ENCODE data around the gene HRH2.

Gene HRH2

DNA sequence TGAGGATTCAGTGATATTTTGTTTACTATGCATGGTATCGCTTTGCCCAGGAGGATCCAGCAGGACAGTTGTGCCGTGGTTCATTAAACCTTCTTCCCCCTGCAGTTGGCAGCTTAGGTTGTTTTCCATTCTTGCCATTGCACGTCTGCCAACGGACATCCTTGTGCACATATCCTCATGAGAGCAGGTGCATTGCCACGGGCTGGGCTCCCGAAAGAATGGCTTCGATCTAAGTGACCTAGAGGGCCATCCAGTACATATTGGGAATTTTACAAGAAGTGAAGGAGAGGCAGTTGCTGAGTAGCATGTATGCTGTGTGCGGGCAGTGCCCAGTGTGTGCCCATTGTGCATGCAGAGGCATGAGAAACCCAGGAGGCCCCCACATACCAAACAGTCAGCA lies 22.1 kb downstream of the HRH2 start:
- no peak for DNase-seq (ENCODE audit: low read depth in 1 of 2, low spot score in 1 of 2)
- Histone ChIP-seq H3K27me3 (ENCODE audit: insufficient read depth, poor library complexity, severe bottlenecking) (no peaks in the 10 kb centered on the region), H3K4me3 (replicated peaks; ENCODE audit: insufficient read depth, low read length) (no peak overlapping the region), H3K27ac (replicated peaks) (no peak overlapping the region)
- TF ChIP-seq SPI1 (IDR thresholded peaks at IDR 0.05; ENCODE audit: borderline replicate concordance, low read depth) (no peak), POLR2AphosphoS5 (IDR thresholded peaks at IDR 0.05; ENCODE audit: low read depth) (no peak), GABPA (IDR thresholded peaks at IDR 0.05; ENCODE audit: low read depth) (no peak)
- TF ChIP-seq, protein P1, sequence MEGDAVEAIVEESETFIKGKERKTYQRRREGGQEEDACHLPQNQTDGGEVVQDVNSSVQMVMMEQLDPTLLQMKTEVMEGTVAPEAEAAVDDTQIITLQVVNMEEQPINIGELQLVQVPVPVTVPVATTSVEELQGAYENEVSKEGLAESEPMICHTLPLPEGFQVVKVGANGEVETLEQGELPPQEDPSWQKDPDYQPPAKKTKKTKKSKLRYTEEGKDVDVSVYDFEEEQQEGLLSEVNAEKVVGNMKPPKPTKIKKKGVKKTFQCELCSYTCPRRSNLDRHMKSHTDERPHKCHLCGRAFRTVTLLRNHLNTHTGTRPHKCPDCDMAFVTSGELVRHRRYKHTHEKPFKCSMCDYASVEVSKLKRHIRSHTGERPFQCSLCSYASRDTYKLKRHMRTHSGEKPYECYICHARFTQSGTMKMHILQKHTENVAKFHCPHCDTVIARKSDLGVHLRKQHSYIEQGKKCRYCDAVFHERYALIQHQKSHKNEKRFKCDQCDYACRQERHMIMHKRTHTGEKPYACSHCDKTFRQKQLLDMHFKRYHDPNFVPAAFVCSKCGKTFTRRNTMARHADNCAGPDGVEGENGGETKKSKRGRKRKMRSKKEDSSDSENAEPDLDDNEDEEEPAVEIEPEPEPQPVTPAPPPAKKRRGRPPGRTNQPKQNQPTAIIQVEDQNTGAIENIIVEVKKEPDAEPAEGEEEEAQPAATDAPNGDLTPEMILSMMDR (IDR thresholded peaks at IDR 0.05; ENCODE audit: insufficient read depth, low read length): no peak
- TF ChIP-seq, protein P2, sequence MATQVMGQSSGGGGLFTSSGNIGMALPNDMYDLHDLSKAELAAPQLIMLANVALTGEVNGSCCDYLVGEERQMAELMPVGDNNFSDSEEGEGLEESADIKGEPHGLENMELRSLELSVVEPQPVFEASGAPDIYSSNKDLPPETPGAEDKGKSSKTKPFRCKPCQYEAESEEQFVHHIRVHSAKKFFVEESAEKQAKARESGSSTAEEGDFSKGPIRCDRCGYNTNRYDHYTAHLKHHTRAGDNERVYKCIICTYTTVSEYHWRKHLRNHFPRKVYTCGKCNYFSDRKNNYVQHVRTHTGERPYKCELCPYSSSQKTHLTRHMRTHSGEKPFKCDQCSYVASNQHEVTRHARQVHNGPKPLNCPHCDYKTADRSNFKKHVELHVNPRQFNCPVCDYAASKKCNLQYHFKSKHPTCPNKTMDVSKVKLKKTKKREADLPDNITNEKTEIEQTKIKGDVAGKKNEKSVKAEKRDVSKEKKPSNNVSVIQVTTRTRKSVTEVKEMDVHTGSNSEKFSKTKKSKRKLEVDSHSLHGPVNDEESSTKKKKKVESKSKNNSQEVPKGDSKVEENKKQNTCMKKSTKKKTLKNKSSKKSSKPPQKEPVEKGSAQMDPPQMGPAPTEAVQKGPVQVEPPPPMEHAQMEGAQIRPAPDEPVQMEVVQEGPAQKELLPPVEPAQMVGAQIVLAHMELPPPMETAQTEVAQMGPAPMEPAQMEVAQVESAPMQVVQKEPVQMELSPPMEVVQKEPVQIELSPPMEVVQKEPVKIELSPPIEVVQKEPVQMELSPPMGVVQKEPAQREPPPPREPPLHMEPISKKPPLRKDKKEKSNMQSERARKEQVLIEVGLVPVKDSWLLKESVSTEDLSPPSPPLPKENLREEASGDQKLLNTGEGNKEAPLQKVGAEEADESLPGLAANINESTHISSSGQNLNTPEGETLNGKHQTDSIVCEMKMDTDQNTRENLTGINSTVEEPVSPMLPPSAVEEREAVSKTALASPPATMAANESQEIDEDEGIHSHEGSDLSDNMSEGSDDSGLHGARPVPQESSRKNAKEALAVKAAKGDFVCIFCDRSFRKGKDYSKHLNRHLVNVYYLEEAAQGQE (IDR thresholded peaks at IDR 0.05; ENCODE audit: insufficient replicate concordance, low read depth): no peak

DNA sequence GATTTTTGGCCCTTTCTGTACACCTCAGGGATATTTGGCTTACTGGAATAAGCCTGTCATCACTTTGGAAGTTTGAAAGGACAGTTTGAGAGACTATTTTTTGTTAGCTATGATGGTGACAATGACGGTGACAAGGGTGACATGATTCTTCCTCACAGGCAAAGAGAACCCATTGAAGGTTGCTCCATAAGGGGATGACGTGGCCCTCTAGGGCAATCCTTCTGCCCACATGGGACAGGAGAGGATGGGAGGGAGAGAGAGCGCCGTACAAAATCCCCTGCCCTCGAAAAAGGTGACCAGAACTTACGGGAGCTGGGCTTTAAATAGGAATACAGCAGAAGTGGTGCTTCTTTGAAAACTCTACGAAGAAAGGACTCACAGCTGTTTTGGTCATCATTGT lies 22.6 kb downstream of the HRH2 start:
- Histone ChIP-seq H3K4me3 (replicated peaks; ENCODE audit: insufficient read depth, low read length) (no peak overlapping the region), H3K27ac (replicated peaks) (no peak overlapping the region), H3K27me3 (ENCODE audit: insufficient read depth, poor library complexity, severe bottlenecking) (no peaks in the 10 kb centered on the region)
- TF ChIP-seq, protein P2 (IDR thresholded peaks at IDR 0.05; ENCODE audit: insufficient replicate concordance, low read depth): no peak
- TF ChIP-seq, protein P1 (IDR thresholded peaks at IDR 0.05; ENCODE audit: insufficient read depth, low read length): no peak
- TF ChIP-seq SPI1 (IDR thresholded peaks at IDR 0.05; ENCODE audit: borderline replicate concordance, low read depth): no peak
- TF ChIP-seq GABPA (IDR thresholded peaks at IDR 0.05; ENCODE audit: low read depth): no peak
- no peak for TF ChIP-seq POLR2AphosphoS5 (IDR thresholded peaks at IDR 0.05; ENCODE audit: low read depth)
- no peak for DNase-seq (ENCODE audit: low read depth in 1 of 2, low spot score in 1 of 2)

DNA sequence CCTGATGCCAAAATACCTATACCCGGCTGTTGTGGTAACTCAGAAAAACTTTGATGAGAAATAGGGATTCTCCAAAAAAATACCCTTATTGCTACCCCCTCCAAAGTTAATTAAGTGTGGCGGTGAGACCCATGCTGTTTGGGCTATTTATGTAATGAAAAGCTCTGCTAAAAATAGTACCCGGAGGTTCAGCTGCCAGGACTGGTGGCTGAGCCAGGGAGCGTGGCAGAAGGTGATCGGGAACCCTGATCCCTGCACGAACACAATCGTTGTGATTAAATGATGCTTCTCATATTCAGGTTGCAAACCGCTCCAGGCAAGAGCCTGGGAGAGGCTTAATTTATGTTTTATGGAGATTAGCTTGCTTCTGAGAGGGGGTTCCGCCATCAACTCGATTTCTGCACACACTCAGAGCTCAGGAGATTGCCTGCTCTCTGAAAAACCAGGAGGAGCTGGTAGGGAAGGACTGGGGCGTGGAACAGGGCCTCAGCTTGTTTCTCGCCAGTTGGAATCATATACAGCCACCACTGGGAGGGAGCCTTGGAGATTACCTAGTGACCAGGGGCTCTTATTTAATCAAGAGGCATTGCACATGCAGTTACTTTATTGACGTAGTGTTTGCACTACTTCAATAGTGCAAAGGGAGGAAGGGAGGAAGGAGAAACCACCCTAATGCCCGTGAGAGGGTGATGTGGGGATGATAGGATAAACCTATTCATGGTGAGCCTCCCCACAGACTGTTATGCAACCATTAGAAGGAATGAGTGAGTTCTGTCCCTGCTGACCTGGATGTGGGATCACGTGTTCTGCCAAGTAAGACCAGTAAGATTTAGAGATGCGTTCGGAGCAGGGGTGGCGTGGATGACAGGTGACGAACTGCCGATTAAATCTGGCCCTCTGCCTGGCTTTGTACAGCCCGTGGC lies 23.4 kb downstream of the HRH2 start:
- no peak for DNase-seq (ENCODE audit: low read depth in 1 of 2, low spot score in 1 of 2)
- H3K27me3 ChIP-seq (ENCODE audit: insufficient read depth, poor library complexity, severe bottlenecking): no peaks in the 10 kb centered on the region
- no peak overlapping the region for H3K27ac ChIP-seq (replicated peaks)

DNA sequence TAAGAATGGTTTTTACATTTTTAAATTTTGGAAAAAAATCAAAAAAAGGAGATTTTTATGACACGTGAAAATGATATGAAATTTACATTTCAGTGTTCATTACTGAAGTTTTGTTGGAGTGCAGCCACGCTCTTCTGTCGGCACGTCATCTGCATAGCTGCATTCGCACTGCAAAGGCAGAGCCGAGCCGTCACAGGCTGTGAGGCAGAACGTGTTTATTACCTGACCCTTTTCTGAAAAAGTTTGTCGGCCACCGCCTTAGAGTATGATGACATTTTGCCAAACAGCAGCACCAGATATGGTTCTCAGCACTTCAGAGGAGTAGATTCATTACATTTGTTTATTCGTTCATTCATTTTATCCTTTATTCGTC lies 24.1 kb downstream of the HRH2 start:
- no peaks in the 10 kb centered on the region for H3K27me3 ChIP-seq (ENCODE audit: insufficient read depth, poor library complexity, severe bottlenecking)
- DNase-seq (ENCODE audit: low read depth in 1 of 2, low spot score in 1 of 2): no peak
- TF ChIP-seq SPI1 (IDR thresholded peaks at IDR 0.05; ENCODE audit: borderline replicate concordance, low read depth): no peak
- TF ChIP-seq, protein P1 (IDR thresholded peaks at IDR 0.05; ENCODE audit: insufficient read depth, low read length): no peak
- TF ChIP-seq POLR2AphosphoS5 (IDR thresholded peaks at IDR 0.05; ENCODE audit: low read depth): no peak
- TF ChIP-seq, protein P2 (IDR thresholded peaks at IDR 0.05; ENCODE audit: insufficient replicate concordance, low read depth): no peak
- TF ChIP-seq GABPA (IDR thresholded peaks at IDR 0.05; ENCODE audit: low read depth): no peak
- no peak overlapping the region for H3K27ac ChIP-seq (replicated peaks)
- H3K4me3 ChIP-seq (replicated peaks; ENCODE audit: insufficient read depth, low read length): no peak overlapping the region

More for the DNA sequence above, 23.4 kb downstream of the HRH2 start:
- no peak for TF ChIP-seq GABPA (IDR thresholded peaks at IDR 0.05; ENCODE audit: low read depth)
- no peak overlapping the region for H3K4me3 ChIP-seq (replicated peaks; ENCODE audit: insufficient read depth, low read length)

All from HL-60 (cell line).